ENCODE measurements around the gene KCNE1. TPM values are rescaled to one million over a fixed set of nuclear protein-coding genes. Genes with fewer than 3 reads are reported as not detected.

Gene KCNE1
- total RNA-seq, 8 experiments from 2014 or later: 0.22 to 3.1 (median 1.1) TPM

GRCh38 chr21:34530261-34530660 lies 18.3 kb upstream of the KCNE1 start:
- no peak overlapping the region for H3K27ac ChIP-seq
- in situ Hi-C loops (cut with MboI; ENCODE audit: low pct_unique_long_range_greater_than_20kb in 2 of 9, low sequenced_read_pairs in 9 of 9, unreplicated experiment in 9 of 9): no loop called here
- H3K4me1 ChIP-seq (replicated peaks in 1 of 2): peaks cover 0 to 12% of the 10 kb centered on the region in 2 donors
- H3K4me3 ChIP-seq: no peak overlapping the region
- no peak for ATAC-seq (replicated peaks in 6 of 8)

- H3K4me3 ChIP-seq: no peak overlapping the region
- H3K27ac ChIP-seq: no peak overlapping the region
- H3K4me1 ChIP-seq (replicated peaks in 1 of 2): peaks cover 0 to 12% of the 10 kb centered on the region in 2 donors
- no peak for ATAC-seq (replicated peaks in 6 of 8)
- in situ Hi-C loops (cut with MboI; ENCODE audit: low pct_unique_long_range_greater_than_20kb in 2 of 9, low sequenced_read_pairs in 9 of 9, unreplicated experiment in 9 of 9): no loop called here
- WGBS, 10 experiments: 50 to 100% (median 82%) methylated on average over 1 to 3 of the region's 3 CpGs; no CpG with 5 or more reads in 3 of the 10 experiments
Measured at GRCh38 chr21:34528131-34528561, 16.1 kb upstream of the KCNE1 start.

- H3K4me1 ChIP-seq (replicated peaks in 1 of 2): peaks cover 0 to 12% of the 10 kb centered on the region in 2 donors
- in situ Hi-C loops (cut with MboI; ENCODE audit: low pct_unique_long_range_greater_than_20kb in 2 of 9, low sequenced_read_pairs in 9 of 9, unreplicated experiment in 9 of 9): no loop called here
- 0 to 76% (median 41%) methylated on average over 4 to 10 of the region's 10 CpGs for WGBS, 10 experiments
Measured at GRCh38 chr21:34526618-34527290, 14.7 kb upstream of the KCNE1 start.

DNA sequence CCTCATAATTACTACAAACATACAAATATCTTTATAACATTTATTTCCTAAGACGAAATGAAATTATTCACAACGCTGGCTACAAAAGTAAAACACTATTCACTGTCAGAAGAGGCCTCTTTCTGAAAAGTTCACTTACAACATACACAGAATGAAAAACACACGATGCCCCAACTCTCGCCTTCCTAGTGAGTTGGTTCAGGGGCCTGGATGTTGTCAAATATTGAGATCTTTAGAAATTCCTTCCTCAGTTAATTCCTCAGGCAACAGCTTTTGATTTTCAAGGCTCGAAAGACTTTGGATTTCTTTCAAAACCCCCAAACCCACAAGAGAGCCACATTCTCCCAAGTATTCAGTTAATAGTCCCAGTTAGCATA lies 14.2 kb upstream of the KCNE1 start:
- peak overlapping the region in 1 of 2 donors; percentile 68 for H3K27ac ChIP-seq
- H3K4me3 ChIP-seq: peak overlapping the region in 1 of 5 donors; percentile 17
- in situ Hi-C loops (cut with MboI; ENCODE audit: low pct_unique_long_range_greater_than_20kb in 2 of 9, low sequenced_read_pairs in 9 of 9, unreplicated experiment in 9 of 9): no loop called here
- peaks cover 0 to 12% of the 10 kb centered on the region in 2 donors for H3K4me1 ChIP-seq (replicated peaks in 1 of 2)
- peak in 2 of 8 experiments; percentile 2 to 10 for ATAC-seq (replicated peaks in 6 of 8)
- WGBS, 10 experiments: 0 to 88% (median 55%) methylated on average over 2 to 5 of the region's 5 CpGs; no CpG with 5 or more reads in 1 of the 10 experiments

More at GRCh38 chr21:34526618-34527290, 14.7 kb upstream of the KCNE1 start:
- ATAC-seq (replicated peaks in 6 of 8): peak; percentile 82 to 99 (median 96)
- Histone ChIP-seq H3K27ac (peak overlapping the region in 1 of 2 donors; percentile 68), H3K4me3 (peak overlapping the region in 1 of 5 donors; percentile 17)

- ATAC-seq (replicated peaks in 6 of 8): peak in 3 of 8 experiments; percentile 8 to 16 (median 9)
- Histone ChIP-seq H3K4me1 (replicated peaks in 1 of 2) (peaks cover 0 to 12% of the 10 kb centered on the region in 2 donors), H3K4me3 (no peak overlapping the region), H3K27ac (no peak overlapping the region)
- 28 to 87% (median 67%) methylated on average over 1 to 15 of the region's 31 CpGs; no CpG with 5 or more reads in 2 of the 10 experiments for WGBS, 10 experiments
- in situ Hi-C loops (cut with MboI; ENCODE audit: low pct_unique_long_range_greater_than_20kb in 2 of 9, low sequenced_read_pairs in 9 of 9, unreplicated experiment in 9 of 9): no loop called here
Measured at GRCh38 chr21:34524646-34525601, 12.9 kb upstream of the KCNE1 start.

- WGBS, 10 experiments: 68 to 100% (median 89%) methylated on average over 1 to 5 of the region's 7 CpGs; no CpG with 5 or more reads in 1 of the 10 experiments
- no peak overlapping the region for H3K27ac ChIP-seq
- H3K4me3 ChIP-seq: no peak overlapping the region
- in situ Hi-C loops (cut with MboI; ENCODE audit: low pct_unique_long_range_greater_than_20kb in 2 of 9, low sequenced_read_pairs in 9 of 9, unreplicated experiment in 9 of 9): no loop called here
- H3K4me1 ChIP-seq (replicated peaks in 1 of 2): peaks cover 0 to 12% of the 10 kb centered on the region in 2 donors
- no peak for ATAC-seq (replicated peaks in 6 of 8)
Measured at GRCh38 chr21:34523019-34523555, 11.1 kb upstream of the KCNE1 start.

GRCh38 chr21:34522284-34522683 lies 10.3 kb upstream of the KCNE1 start:
- no peak overlapping the region for H3K4me3 ChIP-seq
- H3K27ac ChIP-seq: no peak overlapping the region
- H3K4me1 ChIP-seq (replicated peaks in 1 of 2): peaks cover 0 to 12% of the 10 kb centered on the region in 2 donors
- in situ Hi-C loops (cut with MboI; ENCODE audit: low pct_unique_long_range_greater_than_20kb in 2 of 9, low sequenced_read_pairs in 9 of 9, unreplicated experiment in 9 of 9): no loop called here
- WGBS, 10 experiments: 0 to 60% (median 53%) methylated on average over 1 to 3 of the region's 6 CpGs; no CpG with 5 or more reads in 6 of the 10 experiments
- peak in 2 of 8 experiments; percentile 3 to 6 for ATAC-seq (replicated peaks in 6 of 8)

GRCh38 chr21:34521561-34521960 lies 9.6 kb upstream of the KCNE1 start:
- no peak overlapping the region for H3K27ac ChIP-seq
- no peak for ATAC-seq (replicated peaks in 6 of 8)
- peaks cover 0 to 6% of the 10 kb centered on the region in 2 donors for H3K4me1 ChIP-seq (replicated peaks in 1 of 2)
- in situ Hi-C loops (cut with MboI; ENCODE audit: low pct_unique_long_range_greater_than_20kb in 2 of 9, low sequenced_read_pairs in 9 of 9, unreplicated experiment in 9 of 9): no loop called here
- WGBS, 10 experiments: 84 to 100% (median 95%) methylated on average over 2 to 6 of the region's 7 CpGs; no CpG with 5 or more reads in 6 of the 10 experiments
- H3K4me3 ChIP-seq: no peak overlapping the region

DNA sequence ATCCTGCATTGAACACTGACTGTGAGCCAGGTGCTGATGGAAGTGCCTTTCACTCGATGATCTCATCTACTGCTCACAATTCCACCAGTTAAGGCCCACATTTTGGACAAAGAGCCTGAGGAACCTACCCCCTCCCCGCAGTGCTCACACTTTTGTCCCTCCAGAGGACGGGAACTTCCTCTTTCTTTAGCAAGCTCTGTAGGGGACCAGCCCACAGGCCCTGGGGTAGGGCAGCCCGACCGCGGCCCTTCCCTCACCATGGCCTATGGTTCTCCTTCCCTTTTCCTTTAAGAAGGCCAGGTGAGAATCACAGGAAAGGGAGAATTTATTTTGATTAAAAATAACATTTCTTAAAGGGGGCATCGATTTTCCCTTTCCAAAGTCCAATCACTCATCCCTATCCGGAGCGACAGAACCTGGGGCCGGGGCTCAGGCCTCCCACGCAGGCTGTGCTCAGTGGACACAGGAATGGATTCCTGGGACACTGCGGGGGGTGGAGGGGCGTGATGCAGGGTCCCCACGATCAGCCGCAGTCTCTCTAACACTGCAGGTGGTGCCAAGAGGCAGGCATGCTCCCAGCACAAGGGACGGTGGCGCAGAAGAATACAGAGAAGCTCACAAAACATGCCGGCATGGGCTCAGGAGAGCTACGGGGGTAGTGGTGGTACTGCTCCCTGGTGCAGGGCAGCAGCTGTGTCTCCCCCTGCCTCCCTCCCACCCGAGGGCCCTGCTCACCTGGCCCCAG lies 8.9 kb upstream of the KCNE1 start:
- Histone ChIP-seq H3K4me1 (replicated peaks in 1 of 2) (no peaks in the 10 kb centered on the region), H3K4me3 (no peak overlapping the region), H3K27ac (no peak overlapping the region)
- in situ Hi-C loops (cut with MboI; ENCODE audit: low pct_unique_long_range_greater_than_20kb in 2 of 9, low sequenced_read_pairs in 9 of 9, unreplicated experiment in 9 of 9): no loop called here
- ATAC-seq (replicated peaks in 6 of 8): no peak
- 40 to 100% (median 88%) methylated on average over 1 to 10 of the region's 20 CpGs; no CpG with 5 or more reads in 3 of the 10 experiments for WGBS, 10 experiments

DNA sequence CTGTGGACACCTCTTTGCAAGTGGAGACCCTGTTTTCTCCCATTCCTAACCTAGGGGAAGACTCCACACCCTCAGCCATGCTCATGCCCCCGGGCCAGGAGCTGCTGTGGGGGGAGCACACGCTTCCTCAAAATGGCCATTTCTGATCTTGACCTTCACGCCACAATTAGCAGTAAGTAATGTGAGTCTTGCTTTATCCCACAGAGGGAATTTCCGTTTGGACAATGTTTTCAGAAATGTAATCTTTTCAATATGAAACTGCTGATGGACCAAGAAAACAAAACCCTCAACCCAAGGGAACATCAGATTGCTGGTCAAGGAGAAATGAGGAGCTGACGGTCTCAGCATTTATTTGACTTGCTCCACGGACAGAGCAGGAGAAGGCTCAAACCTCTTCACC lies 8.3 kb upstream of the KCNE1 start:
- H3K27ac ChIP-seq: no peak overlapping the region
- no peaks in the 10 kb centered on the region for H3K4me1 ChIP-seq (replicated peaks in 1 of 2)
- no peak overlapping the region for H3K4me3 ChIP-seq
- ATAC-seq (replicated peaks in 6 of 8): no peak
- 79 to 95% (median 83%) methylated on average over 1 to 6 of the region's 6 CpGs; no CpG with 5 or more reads in 4 of the 10 experiments for WGBS, 10 experiments
- in situ Hi-C loops (cut with MboI; ENCODE audit: low pct_unique_long_range_greater_than_20kb in 2 of 9, low sequenced_read_pairs in 9 of 9, unreplicated experiment in 9 of 9): no loop called here

DNA sequence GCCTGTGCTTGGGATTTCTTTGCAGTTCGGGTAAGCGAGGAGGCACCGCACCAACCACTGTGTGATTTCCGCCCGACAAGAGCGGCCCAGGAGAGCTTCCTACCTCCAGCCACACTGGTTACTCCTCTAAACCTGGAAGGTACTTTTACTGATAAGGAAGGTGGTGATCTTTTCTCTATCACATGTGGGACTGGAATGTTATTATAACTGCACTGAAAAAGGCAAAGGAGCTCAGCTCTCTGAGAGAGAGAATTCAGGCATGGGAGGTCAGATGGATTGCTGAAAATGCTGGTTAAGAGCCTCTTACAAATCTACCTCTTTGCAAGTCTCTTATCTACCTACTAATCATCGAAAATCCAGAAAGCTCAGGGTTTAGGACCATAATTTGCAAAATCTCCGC lies 7.7 kb upstream of the KCNE1 start:
- no peak for ATAC-seq (replicated peaks in 6 of 8)
- 70 to 100% (median 95%) methylated on average over 1 to 7 of the region's 8 CpGs; no CpG with 5 or more reads in 1 of the 10 experiments for WGBS, 10 experiments
- Histone ChIP-seq H3K4me1 (replicated peaks in 1 of 2) (no peaks in the 10 kb centered on the region), H3K27ac (no peak overlapping the region), H3K4me3 (no peak overlapping the region)
- in situ Hi-C loops (cut with MboI; ENCODE audit: low pct_unique_long_range_greater_than_20kb in 2 of 9, low sequenced_read_pairs in 9 of 9, unreplicated experiment in 9 of 9): no loop called here

- Histone ChIP-seq H3K4me3 (no peak overlapping the region), H3K4me1 (replicated peaks in 1 of 2) (no peaks in the 10 kb centered on the region), H3K27ac (no peak overlapping the region)
- peak in 3 of 8 experiments; percentile 2 to 37 (median 36) for ATAC-seq (replicated peaks in 6 of 8)
- 10 to 100% (median 80%) methylated on average over 1 to 3 of the region's 4 CpGs; no CpG with 5 or more reads in 1 of the 10 experiments for WGBS, 10 experiments
- in situ Hi-C loops (cut with MboI; ENCODE audit: low pct_unique_long_range_greater_than_20kb in 2 of 9, low sequenced_read_pairs in 9 of 9, unreplicated experiment in 9 of 9): no loop called here
Measured at GRCh38 chr21:34519016-34519415, 7.0 kb upstream of the KCNE1 start.

All from motor neuron (in vitro differentiated cells).